AG08395 (cell line): ENCODE data around the gene CENPX.
"Not testable (repeated sequence)": the region's sequence is repeated elsewhere in the genome, so short reads cannot be mapped to it uniquely, and the experiment has no call there.

Experiments used
- DNase-seq: peaks from one replicate; pipeline ENCODE4 v3.0.0; 2012; ENCODE audit warnings: mixed read lengths, low spot score

Gene CENPX

GRCh38 chr17:81998691-81999438 lies 23.8 kb downstream of the CENPX start:
- DNase-seq, result no peak

- no peak for DNase-seq
These were observed 24.5 kb downstream of the CENPX start for GRCh38 chr17:81998212-81998611.

GRCh38 chr17:81996757-81997441 lies 25.8 kb downstream of the CENPX start:
- no peak for DNase-seq

GRCh38 chr17:81996232-81996756 lies 26.4 kb downstream of the CENPX start:
- no peak for DNase-seq

DNA sequence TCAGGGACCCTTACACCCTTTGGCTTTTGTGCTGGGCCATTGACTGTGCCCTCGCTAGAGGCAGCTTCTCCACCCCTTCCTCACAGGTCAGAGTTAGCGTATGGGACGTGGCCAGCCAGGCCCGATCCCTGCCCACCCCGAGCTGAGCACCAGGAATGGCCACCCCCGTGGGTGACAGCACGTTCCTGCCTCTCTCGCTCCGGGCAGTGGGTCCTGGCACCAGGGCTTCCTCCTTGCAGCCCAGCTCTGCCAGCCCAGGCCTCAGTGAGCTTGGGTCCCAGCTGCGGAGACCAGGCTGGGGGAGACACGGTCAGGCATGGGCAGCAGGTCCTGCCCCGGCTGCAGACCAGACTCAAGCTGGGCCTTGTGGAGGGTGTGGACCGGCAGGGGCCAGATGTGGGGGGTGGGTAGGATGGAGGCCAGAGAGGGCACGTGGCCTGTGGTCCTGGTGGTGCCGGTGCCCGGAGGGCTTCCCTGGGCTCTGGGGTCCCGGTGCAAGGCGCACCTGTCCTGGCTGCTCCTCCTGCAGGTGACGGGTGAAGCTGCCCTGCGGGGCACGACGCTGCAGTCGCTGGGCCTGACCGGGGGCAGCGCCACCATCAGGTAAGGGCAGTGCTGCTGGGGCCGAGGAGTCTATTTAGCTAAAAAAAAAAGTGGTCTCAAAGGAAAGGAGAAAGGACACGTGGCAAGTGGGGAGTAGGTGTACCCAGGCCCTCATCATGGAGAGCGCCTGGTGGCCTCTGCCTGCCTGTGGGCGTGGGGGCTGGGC lies 27.0 kb downstream of the CENPX start:
- no peak for DNase-seq

GRCh38 chr17:81994593-81995462 lies 27.9 kb downstream of the CENPX start:
- DNase-seq, result no peak

DNA sequence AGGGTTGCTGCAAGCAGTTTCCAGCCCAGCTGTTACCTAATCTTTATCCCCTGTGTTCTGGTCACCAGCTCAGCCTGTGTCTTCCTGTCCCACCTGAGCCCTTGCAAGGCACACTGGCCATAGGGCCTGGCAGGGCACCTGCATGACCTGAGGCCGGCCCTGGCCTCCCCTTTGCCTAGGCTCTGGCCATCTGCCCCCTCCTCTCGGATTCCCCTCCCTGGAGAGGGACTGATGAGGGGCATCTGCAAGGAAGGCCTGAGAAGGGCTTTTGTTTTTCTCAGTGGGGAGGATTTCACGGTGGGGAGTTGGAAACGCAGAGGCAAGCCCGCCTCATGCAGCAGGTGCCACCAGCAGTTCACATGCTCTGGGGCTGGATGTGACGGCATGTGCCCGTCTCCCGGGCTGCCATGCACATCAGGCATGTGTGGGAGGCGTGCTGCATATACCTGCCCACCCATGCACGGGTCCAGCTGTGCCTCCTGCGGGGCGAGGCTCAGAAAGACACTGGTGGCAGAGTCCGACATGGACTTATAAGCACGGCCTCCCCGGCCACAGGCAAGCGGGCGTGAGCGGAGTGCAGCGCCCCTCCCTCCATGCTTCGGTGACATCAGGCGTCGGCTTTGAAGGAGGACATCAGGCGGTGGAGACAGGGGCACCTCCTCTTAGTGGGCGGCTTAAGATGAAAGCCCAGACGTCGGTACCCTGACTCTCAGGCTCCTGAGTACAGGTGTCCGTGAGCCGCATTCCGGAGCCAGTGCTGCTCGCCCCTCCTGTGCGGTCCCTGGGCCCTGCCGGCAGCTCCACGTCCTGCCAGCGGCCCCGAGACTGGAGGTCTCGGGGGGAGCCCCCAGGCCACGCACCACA lies 28.7 kb downstream of the CENPX start:
- DNase-seq, result no peak

GRCh38 chr17:81992306-81993102 lies 30.2 kb downstream of the CENPX start:
- no peak for DNase-seq

GRCh38 chr17:81991684-81992305 lies 30.9 kb downstream of the CENPX start:
- peak; percentile 86 for DNase-seq

- DNase-seq, result no peak
These were observed 31.6 kb downstream of the CENPX start for GRCh38 chr17:81990836-81991683.

DNA sequence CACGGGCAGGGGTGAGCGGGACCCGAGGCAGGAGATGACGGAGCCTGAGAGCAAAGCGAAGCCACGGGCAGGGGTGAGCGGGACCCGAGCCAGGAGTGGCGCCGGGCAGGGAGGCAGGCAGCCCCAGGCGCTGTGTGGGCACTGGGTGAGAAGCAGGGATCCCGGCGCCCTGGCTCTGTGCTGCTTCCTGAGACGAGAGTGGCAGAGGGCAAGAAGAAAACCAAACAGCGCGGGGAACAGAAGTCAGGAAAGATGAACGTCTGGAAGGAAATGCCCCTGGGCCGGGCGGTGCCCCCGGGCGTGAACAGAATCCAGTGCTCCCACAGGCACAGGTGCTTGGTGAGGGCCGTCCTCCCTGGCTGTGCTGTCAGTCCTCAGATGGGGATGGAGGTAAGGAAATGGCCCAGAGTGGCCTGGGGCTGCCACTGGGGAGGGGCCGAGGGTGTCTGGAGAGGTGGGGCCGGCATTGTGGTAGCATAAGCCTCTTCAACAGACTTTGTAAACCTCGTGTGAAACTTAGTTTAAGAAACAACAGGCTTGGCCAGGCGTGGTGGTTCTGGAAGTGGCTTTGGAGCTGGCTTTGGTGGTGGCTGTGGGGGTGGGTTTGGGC lies 35.4 kb downstream of the CENPX start:
- DNase-seq, result no peak

DNA sequence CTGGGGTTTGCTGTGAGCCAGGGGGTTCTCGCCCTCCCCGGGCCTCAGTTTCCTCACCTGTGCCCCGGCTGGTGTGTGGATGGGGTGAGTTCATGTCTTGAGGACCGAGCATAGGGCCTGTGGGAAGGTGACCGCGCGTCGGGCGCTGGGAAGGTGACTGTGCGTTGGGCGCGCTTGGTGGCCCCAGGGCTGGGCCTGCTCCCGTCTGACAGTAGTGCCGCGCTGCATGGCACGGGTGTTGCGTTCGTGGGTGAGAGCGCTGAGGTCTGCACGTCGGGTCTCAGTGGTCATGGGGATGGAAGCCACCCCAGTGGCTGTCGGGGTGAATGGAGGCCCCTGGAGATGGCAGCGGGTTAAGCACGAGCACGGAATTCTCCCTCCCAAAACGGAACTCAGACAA lies 36.1 kb downstream of the CENPX start:
- DNase-seq, result no peak

DNA sequence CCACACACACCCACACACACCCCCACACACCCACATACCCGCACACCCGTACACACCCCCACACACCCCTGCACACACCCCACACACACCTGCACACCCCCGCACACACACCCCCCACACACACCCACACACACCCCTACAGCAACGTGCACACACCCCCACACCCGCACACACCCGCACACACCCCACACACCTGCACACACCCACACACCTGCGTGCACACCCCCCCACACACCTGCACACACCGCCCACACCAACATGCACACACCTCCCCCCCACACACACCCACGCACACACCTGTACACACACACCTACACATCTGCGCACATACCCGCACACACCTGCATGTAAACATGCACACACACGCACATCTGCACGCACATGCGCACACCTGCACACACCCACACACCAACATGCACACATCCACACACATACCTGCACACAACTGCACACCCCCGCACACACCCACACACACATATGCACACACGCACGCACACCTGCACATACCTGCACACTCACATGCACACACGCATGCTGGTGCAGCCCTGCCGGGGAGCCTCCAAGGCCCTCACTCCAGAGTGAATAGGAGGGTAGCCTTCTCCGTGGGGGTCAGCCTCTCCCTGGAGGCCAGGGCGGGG lies 37.8 kb downstream of the CENPX start:
- no peak for DNase-seq

GRCh38 chr17:81983639-81984373 lies 38.9 kb downstream of the CENPX start:
- no peak for DNase-seq

GRCh38 chr17:81983011-81983638 lies 39.6 kb downstream of the CENPX start:
- DNase-seq, result no peak

GRCh38 chr17:81981511-81981910 lies 41.2 kb downstream of the CENPX start:
- DNase-seq, result not testable (repeated sequence)
